Epithelial cell of proximal tubule (primary cell): ENCODE measurements around the gene ICAM5. TPM values are rescaled to one million over a fixed set of nuclear protein-coding genes. Genes with fewer than 3 reads are reported as not detected.

Experiments used
- DNase-seq: peaks from one replicate; pipeline ENCODE4 v3.0.0-alpha.2; 2011; ENCODE audit warnings: low read depth
- H3K4me3 ChIP-seq: 2 replicates; pipeline ENCODE4 v1.5.1; 2011; ENCODE audit warnings: low read depth, mild to moderate bottlenecking, low read length
- total RNA-seq: library from RNA; depleted of rRNA; stranded (reverse); fragments of >200 nt; gene quantifications from 2 replicates; pipeline ENCODE4 v1.2.3, GENCODE V29; 2015
- TF ChIP-seq, protein P1 (sequence below): conservative IDR thresholded peaks from 2 replicates; pipeline ENCODE4 v1.5.1; 2012; ENCODE audit warnings: low read depth, mild to moderate bottlenecking, low read length

The ICAM5 gene
- total RNA-seq, 1 donor from 2014 or later: not detected

DNA sequence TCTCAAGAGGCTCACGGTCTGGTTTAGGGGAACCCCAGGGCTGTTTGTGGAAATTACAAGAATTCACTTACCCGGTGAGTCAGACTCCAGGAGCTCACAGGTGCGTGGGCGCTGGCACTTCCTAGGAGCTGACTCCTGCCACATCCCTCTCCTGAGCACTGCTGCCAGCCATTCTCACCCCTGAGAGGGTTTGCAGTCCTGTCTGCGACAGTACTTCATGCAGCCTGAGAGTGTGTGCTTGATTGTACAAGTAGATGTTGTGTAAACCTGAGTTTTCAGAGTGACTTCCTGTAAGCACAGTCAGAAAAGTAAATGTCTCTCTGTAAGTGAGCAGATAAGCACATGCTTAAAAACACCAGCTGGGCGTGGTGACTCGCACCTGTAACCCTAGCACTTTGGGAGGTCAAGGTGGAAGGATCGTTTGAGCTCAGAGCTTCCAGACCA, 29.6 kb upstream of the ICAM5 start:
- H3K4me3 ChIP-seq: no peak overlapping the region
- peak; percentile 58 for DNase-seq
- TF ChIP-seq, protein P1, sequence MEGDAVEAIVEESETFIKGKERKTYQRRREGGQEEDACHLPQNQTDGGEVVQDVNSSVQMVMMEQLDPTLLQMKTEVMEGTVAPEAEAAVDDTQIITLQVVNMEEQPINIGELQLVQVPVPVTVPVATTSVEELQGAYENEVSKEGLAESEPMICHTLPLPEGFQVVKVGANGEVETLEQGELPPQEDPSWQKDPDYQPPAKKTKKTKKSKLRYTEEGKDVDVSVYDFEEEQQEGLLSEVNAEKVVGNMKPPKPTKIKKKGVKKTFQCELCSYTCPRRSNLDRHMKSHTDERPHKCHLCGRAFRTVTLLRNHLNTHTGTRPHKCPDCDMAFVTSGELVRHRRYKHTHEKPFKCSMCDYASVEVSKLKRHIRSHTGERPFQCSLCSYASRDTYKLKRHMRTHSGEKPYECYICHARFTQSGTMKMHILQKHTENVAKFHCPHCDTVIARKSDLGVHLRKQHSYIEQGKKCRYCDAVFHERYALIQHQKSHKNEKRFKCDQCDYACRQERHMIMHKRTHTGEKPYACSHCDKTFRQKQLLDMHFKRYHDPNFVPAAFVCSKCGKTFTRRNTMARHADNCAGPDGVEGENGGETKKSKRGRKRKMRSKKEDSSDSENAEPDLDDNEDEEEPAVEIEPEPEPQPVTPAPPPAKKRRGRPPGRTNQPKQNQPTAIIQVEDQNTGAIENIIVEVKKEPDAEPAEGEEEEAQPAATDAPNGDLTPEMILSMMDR: no peak

DNA sequence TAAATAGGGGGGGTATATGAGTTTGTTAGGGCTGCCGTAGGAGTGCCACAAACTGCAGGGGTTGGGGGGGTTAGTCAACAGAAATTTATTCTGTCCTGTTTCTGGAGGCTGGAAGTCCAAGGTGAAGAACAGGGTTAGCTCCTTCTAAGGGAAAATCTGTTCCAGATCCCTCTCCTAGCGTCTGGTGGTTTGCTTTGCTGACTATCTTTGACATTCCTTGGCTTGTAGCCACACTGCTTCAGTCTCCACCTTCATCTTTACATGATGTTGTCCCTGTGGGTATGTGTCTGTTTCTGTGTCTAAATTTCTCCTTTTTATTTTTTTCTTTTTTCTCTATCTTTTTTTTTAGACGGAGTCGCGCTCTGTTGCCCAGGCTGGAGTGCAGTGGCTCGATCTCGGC, 27.0 kb upstream of the ICAM5 start:
- DNase-seq: no peak
- no peak overlapping the region for H3K4me3 ChIP-seq
- TF ChIP-seq, protein P1: no peak

- no peak for DNase-seq
- H3K4me3 ChIP-seq: no peak overlapping the region
- TF ChIP-seq, protein P1: no peak
Measured at GRCh38 chr19:10266706-10267105, 23.0 kb upstream of the ICAM5 start.

DNA sequence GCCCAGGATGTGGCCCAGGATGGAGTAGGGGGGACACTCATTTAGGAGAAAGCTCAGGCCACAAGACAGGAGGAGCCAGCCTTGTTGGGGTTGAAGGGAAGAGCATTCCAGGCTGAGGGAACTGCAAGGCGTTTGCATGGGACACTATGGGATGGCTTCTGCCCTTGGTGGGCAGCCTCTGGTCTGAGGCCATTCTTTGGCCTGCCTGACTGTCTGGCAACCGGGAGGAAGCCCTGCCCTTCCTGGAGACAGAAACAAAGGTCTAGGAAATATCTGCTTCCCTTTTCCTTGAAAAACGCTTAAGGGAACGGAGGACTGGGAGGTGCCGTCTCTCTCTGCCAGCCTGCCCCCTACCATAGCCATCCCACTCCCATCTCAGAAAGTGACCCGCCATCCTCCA, 21.7 kb upstream of the ICAM5 start:
- TF ChIP-seq, protein P1: no peak
- DNase-seq: no peak
- no peak overlapping the region for H3K4me3 ChIP-seq

DNA sequence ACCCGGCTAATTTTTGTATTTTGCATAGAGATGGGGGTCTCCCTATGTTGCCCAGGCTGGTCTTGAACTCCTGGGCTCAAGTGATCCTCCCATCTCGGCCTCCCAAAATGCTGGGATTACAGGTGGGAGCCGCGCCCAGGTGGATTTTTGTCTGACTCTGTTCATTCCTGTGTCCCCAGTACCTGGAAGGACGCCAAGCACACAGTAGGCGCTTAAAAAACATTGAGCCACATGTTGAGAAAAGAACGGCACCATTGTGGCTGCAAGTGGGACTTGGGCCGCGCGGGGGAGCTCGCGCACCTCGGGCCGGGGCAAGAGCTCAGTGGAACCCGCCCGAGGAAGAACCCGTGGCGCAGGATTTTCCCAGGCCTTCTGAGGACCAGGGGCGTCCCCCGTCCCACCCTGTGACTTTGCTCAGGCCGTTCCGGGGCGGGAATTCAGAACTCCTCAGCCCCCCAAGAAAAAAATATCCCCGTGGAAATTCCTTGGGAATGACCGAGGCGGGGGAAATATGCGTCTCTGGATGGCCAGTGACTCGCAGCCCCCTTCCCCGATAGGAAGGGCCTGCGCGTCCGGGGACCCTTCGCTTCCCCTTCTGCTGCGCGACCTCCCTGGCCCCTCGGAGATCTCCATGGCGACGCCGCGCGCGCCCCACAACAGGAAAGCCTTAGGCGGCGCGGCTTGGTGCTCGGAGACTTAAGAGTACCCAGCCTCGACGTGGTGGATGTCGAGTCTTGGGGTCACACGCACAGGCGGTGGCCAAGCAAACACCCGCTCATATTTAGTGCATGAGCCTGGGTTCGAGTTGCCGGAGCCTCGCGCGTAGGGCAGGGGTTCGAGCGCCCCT, 20.2 kb upstream of the ICAM5 start:
- no peak for DNase-seq
- H3K4me3 ChIP-seq: peak overlapping the region; percentile 70
- TF ChIP-seq, protein P1: peak; percentile 88

- DNase-seq: no peak
- TF ChIP-seq, protein P1: no peak
- peak overlapping the region; percentile 70 for H3K4me3 ChIP-seq
Measured at GRCh38 chr19:10270180-10270615, 19.6 kb upstream of the ICAM5 start.
